A549 (cell line): ENCODE data around the gene TRAPPC2L.
"Not testable (repeated sequence)": the region's sequence is repeated elsewhere in the genome, so short reads cannot be mapped to it uniquely, and the experiment has no call there.

Experiments used
- CHD2 ChIP-seq: fragments of 150-350 bp; IDR thresholded peaks from 2 replicates; pipeline ENCODE4 v1.6.1; 2014; ENCODE audit warnings: low read length; ENCODE audit not compliant: partially characterized antibody
- CTCF ChIP-seq: fragments of >200 bp; sonication (Bioruptor Twin); formaldehyde crosslinking; IDR thresholded peaks from 3 replicates; pipeline ENCODE4 v1.5.1; 2016
- E2F6 ChIP-seq: IDR thresholded peaks from 2 replicates; pipeline ENCODE4 v1.6.1; 2012; ENCODE audit warnings: low read depth, borderline replicate concordance
- FOSL2 ChIP-seq, 2 experiments: fragments of 450-650 bp in 1 of 2; fragments of >200 bp in 1 of 2; sonication (Bioruptor Twin) in 1 of 2; formaldehyde crosslinking; IDR thresholded peaks; 2 replicates each; pipeline versions ENCODE4 v1.5.0 to v1.6.1; 2016 to 2020; ENCODE audit warnings: mild to moderate bottlenecking in 1 of 2, moderate library complexity in 1 of 2
- HOXA7 ChIP-seq: fragments of 250-450 bp; sonication (Bioruptor Pico); IDR thresholded peaks from 2 replicates; pipeline ENCODE4 v1.5.0; 2020; ENCODE audit warnings: mild to moderate bottlenecking, moderate library complexity
- NFE2L2 ChIP-seq: fragments of 150-350 bp; conservative IDR thresholded peaks from 2 replicates; pipeline ENCODE4 v1.6.1; 2014; ENCODE audit warnings: low read length
- NPAS2 ChIP-seq: fragments of 250-450 bp; sonication (Bioruptor Pico); IDR thresholded peaks from 2 replicates; pipeline ENCODE4 v1.8.0; 2022; ENCODE audit warnings: mild to moderate bottlenecking, moderate library complexity, borderline replicate concordance
- POLR2A ChIP-seq: IDR thresholded peaks from 2 replicates; pipeline ENCODE4 v1.6.1; 2012; ENCODE audit warnings: mild to moderate bottlenecking, low read length
- RAD21 ChIP-seq, 2 experiments: fragments of >200 bp in 1 of 2; sonication (Bioruptor Twin) in 1 of 2; formaldehyde crosslinking in 1 of 2; IDR thresholded peaks in 1 of 2; conservative IDR thresholded peaks in 1 of 2; 2 replicates in 1 of 2; 3 replicates in 1 of 2; pipeline ENCODE4 v1.6.1; 2012 to 2018; ENCODE audit warnings: inconsistent platforms in 1 of 2
- REST ChIP-seq: fragments of 200-600 bp; sonication (generic); IDR thresholded peaks from 2 replicates; pipeline ENCODE4 v1.6.1; 2016; ENCODE audit warnings: antibody characterized with exemption, mild to moderate bottlenecking, moderate library complexity
- SMC3 ChIP-seq: fragments of >200 bp; sonication (Bioruptor Twin); formaldehyde crosslinking; IDR thresholded peaks from 3 replicates; pipeline ENCODE4 v1.6.1; 2018; ENCODE audit warnings: inconsistent platforms

GRCh38 chr16:88889702-88890352, 32.9 kb downstream of the TRAPPC2L start:
- not testable (repeated sequence) for TF ChIP-seq CTCF; REST; SMC3; POLR2A; RAD21 (conservative IDR thresholded peaks at IDR 0.05 in 1 of 2, IDR thresholded peaks at IDR 0.05 in 1 of 2); NFE2L2; FOSL2 (IDR thresholded peaks at IDR 0.05); FOSL2 (CRISPR knock-in tag; IDR thresholded peaks at IDR 0.05); CHD2; HOXA7; NPAS2 (CRISPR knock-in tag); E2F6
